ENCODE data around the gene MAP4K2.

MAP4K2 gene

DNA sequence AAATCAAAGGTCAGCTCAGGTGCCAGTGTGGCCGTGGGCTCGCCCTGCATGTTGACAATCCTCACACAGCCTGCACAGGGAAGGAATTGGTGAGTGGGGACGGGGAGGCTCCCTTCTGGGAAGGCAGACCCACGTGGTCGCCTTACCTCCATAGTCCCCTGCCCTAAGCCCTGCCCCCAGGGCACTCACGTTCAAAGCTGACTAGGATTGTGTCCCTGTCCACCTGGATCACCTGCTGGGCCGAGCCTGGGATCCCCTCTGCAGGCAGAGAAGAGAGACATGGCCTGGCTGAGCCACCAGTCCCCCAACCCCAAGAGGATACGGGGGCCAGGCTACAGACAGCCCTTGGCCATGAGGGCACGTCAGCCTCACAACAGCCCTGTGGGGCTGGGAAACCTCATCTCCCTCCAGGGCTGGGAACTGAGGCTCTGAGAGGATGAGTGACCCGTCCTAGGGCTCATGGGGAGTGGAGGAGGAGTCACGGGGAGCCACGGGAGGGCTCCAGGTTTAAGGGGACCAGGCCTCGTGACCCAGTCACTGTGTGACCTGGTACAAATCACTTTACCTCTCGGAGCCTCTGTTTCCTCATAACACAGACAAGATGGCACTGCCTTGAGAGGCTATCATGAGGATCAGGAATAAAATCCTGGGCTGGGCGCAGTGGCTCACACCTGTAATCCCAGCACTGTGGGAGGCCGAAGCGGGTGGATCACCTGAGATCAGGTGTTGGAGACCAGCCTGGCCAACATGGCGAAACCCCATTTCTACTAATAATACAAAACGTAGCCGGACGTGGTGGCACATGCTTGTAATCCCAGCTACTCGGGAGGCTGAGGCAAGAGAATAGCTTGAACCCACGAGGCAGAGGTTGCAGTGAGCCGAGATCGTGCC is 12.6 kb downstream of the MAP4K2 start:
- no peak for DNase-seq

DNA sequence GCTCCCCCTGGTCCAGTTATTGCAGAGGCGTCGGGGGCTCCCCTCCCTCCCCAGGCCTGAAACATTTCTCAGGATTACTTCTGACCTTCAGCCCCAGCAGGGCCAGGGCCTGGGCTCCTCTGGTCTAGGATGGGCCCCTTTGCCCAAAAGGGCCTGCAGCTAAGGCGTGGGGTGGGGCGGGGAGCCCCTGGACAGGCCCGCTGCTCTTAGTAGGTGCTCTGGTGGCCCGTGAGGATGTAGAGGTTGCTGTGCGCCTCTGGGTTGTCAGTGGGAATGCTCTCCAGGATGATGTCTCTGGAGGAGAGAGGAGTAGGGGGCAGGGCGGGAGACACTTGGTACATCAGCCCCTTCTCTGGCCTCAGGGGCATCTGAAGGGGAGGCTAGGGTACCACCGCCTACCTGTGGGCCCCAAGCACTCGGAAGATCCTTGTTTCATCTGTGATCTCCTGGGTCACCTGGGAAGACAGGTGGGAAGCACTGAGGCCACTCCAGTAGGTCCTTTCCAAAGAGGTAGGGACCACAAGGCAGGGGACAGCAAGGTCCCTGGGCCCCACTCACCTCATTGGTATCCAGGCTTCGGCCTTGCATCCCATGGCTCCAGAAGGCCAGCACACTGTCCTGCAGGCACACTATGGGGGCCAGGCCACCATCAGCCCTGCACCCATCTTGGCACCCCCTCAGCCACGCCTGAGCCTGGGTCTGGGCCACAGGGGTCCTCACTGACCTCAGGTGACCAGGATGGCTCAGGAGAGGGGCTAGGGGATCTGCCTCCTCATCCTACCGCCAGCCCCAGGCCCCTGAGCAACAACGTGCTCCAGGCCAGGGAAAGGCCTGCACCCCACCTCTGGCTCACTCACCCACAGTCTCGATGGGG is 13.4 kb downstream of the MAP4K2 start:
- DNase-seq: no peak

GRCh38 chr11:64788321-64789215 is 14.4 kb downstream of the MAP4K2 start:
- DNase-seq: no peak

GRCh38 chr11:64787526-64788320 is 15.3 kb downstream of the MAP4K2 start:
- DNase-seq: peak; percentile 54 to 60

- DNase-seq: no peak
Measured at GRCh38 chr11:64786308-64786707, 16.7 kb downstream of the MAP4K2 start.

- no peak for DNase-seq
Measured at GRCh38 chr11:64784813-64785581, 18.0 kb downstream of the MAP4K2 start.

- peak; percentile 98 for DNase-seq
Measured at GRCh38 chr11:64778473-64779298, 24.3 kb downstream of the MAP4K2 start, which contains the start of gene SF1. Gene SF1 (minus strand): TSS chr11:64778542. CDS start chr11:64778392, 150 bp downstream.

GRCh38 chr11:64778223-64778472 is 24.9 kb downstream of the MAP4K2 start:
- no peak for DNase-seq

GRCh38 chr11:64777449-64778222 is 25.4 kb downstream of the MAP4K2 start:
- DNase-seq: peak; percentile 68 to 71

DNA sequence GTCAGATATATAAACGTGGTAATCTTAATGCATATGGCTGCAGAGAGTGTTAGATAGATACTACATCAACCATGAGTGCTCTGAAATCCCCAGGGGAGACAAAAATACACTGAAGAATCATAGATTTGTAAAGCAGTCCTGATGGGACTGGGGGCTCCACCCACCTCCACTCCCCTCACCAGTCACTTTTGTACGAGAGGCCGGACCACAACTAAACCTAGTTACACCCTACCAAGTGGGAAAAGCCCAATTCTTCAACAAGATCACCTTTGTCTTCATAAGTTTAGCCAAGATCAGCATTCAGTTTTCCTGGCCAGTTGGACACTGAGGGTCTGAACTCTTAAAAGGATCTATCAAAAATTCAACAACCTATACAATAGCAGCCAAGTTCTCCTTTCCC is 26.1 kb downstream of the MAP4K2 start:
- no peak for DNase-seq

GRCh38 chr11:64776425-64776824 is 26.6 kb downstream of the MAP4K2 start:
- no peak for DNase-seq

DNA sequence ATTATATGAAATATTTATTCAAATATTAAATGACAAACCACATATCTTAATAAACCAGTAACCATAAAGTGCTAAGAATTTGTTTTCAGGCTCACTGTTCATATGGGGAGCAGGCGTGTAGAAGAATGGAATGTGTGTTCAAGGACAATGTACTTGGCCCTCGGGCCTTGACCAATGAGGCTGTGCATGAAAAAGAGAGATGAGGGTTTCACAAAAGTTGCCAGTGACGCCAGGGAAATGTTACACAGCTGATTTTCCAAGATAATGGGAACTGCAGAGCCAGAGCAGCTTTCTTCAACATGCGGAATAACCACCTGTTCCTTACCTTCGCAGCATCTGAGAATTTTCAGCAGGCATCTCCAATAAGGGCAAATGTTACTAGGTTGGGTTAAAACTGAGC is 28.9 kb downstream of the MAP4K2 start:
- DNase-seq: no peak

DNA sequence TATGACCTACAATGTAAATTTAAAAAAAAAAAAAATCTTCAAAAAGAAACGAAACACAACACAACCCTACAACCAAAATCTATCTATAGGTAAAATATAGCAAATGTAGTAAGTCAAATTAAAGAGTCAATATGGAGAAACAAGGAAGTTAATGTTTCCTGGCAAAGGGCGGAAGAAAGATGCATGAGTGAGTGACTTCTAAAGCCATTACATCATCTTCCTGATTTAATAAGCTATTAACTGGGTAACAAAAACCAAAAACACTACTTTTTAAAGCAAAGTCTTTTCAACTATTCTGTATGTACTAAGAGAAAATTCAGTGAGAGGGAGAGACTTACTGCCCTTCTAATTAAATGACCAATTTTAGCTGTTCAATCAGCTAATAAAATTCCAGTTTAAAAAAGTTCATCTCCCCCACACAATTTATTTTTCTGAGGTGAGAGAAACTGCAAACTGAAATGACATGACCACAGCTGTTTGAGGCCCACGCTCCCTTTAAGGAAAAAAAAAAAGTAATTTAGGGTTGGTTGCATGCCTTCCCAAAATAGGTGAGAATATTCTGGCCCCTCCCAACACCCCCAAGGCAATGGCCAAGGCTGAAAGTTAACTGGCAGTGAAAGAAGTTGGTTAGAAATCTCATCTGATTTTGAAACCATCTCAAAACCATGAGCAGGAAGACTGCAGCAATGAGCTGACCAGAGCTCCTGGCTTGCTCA is 30.6 kb downstream of the MAP4K2 start:
- no peak for DNase-seq

DNA sequence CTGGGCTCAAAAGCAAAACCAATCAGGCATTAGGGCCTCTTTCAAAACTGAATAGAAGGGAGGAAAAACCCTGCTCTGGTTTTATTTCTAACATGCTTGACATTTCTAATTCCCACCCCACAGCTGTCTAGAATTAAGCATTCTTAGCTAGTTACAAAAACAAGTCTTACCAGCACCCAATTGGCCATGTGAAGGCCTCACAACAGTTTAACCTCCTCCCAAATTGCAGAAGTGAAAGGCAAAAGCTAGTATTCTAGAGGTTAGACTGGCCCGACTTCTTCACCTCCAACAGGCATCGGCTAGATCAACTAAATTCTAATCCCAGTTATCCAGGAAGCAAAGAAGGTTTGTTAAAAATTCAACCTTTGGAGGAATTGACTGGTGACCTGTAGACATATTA is 31.2 kb downstream of the MAP4K2 start:
- no peak for DNase-seq

DNA sequence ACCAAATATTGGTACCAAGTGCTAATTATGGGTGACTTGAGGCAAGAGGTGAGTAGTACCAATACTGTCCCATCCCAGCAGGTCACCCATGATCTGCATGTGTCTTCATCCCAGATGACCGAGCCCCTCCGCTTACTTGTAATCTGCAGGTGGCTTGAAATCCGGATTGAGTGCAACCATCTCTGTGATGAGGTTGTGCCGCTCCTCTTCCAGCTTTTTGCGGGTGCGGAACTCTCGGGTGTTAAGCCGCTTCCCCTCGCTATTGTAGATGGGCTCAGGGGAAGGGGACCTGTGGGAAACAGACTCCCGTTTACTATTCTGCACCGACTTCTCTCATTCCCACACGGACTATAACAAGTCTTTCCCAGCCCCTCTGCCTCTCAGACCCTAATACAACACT is 32.9 kb downstream of the MAP4K2 start:
- no peak for DNase-seq

GRCh38 chr11:64769283-64769682 is 33.7 kb downstream of the MAP4K2 start:
- no peak for DNase-seq

- DNase-seq: no peak
Measured at GRCh38 chr11:64768300-64768694, 34.7 kb downstream of the MAP4K2 start.

DNA sequence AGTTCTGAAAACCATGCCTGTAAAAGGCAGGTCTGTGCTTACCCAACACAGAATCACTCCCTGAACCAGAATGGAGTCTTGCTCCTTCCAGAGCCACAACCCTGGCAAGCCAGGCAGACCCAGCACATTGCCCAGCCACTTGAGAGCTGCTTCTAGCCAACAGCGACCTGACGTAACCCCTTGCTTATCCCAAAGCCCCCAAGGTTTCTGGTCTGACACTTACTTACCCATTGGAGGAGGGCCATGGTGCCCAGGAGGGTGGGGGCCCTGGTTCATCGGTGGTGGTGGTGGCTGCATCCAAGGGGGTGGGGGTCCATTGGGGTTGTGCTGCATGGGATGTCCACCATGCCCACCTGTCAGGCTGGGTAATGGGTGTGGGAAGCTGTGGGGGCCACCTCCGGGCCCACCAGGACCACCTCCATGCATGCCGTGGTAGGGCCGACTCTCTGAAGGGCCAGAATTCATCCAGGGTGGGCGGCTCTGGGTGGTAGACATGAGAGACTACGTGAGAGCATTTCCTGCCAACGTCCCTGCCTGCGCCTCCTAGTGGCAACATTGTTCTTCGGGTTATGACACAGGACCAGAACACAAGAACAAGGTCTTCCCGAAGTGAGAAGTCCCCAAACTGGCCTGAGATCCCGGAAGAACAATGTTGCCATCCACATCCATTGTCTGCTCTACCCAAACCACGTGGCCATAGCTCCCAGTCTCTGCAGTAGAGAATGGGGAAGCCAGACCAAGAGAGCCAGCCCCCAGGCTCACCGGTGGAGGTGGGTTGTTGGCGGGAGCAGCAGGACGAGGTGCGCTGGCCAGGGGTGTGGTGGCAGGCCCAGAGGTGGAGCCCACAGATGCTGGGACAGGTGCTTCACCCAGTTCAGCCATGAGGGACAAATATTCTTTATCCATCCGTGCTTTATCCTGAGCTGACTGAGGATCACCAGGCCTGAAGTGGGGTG is 35.4 kb downstream of the MAP4K2 start:
- peak; percentile 76 for DNase-seq

All from activated CD4-positive, alpha-beta T cell treated with anti-CD3 and anti-CD28 coated beads, Interleukin-2, amount 50 U/mL, for 4 hours (primary cell).